Right lobe of liver (tissue), 4 donors: ENCODE data around the gene GMEB1.

Experiments used
- POLR2A ChIP-seq: fragments of 450-650 bp; IDR thresholded peaks from one replicate; pipeline ENCODE4 v1.6.1; 2017; ENCODE audit warnings: antibody characterized with exemption, mild to moderate bottlenecking
- TF ChIP-seq, protein P1 (sequence below), 4 donors: fragments of 200-600 bp in 3 of 4; fragments of 450-650 bp in 1 of 4; IDR thresholded peaks; one replicate each; pipeline versions ENCODE4 v1.5.1 to v1.8.0; 2016 to 2022; ENCODE audit warnings: antibody characterized with exemption in 4 of 4, mild to moderate bottlenecking in 2 of 4
- donor health status: DM: no; HTN: no; CAD: no.
- donor health status: DM: no; HTN: no; CAD: no.
- donor health status: DM: no; HTN: yes; CAD: no.

DNA sequence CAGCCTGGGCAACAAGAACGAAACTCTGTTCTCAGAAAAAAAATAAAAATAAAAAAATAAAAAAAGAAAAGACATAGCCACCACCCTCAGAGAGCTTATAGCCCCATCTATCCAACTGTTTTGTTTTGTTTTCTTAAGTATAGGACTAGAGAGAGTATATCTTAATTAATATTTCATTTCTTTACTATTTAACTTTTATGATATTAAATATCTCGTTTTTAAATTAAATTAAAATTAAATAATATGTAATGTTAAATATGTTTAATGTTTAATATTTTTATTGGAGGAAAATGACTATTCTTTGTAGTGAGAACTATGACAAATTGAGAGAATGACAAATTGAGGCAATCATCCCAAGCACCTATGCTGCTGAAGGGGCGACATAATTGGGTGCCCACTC, 35.0 kb downstream of the GMEB1 start:
- TF ChIP-seq, protein P1, sequence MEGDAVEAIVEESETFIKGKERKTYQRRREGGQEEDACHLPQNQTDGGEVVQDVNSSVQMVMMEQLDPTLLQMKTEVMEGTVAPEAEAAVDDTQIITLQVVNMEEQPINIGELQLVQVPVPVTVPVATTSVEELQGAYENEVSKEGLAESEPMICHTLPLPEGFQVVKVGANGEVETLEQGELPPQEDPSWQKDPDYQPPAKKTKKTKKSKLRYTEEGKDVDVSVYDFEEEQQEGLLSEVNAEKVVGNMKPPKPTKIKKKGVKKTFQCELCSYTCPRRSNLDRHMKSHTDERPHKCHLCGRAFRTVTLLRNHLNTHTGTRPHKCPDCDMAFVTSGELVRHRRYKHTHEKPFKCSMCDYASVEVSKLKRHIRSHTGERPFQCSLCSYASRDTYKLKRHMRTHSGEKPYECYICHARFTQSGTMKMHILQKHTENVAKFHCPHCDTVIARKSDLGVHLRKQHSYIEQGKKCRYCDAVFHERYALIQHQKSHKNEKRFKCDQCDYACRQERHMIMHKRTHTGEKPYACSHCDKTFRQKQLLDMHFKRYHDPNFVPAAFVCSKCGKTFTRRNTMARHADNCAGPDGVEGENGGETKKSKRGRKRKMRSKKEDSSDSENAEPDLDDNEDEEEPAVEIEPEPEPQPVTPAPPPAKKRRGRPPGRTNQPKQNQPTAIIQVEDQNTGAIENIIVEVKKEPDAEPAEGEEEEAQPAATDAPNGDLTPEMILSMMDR (IDR thresholded peaks at IDR 0.05) = no peak
- TF ChIP-seq POLR2A = no peak
